ENCODE measurements around the gene EXOC3L4. TPM values are rescaled to one million over a fixed set of nuclear protein-coding genes. Genes with fewer than 3 reads are reported as not detected.

Gene EXOC3L4
- polyA plus RNA-seq, 1 donor (not counting 4 experiments of a cell fraction or from before 2014, with no cell fraction given): not detected

DNA sequence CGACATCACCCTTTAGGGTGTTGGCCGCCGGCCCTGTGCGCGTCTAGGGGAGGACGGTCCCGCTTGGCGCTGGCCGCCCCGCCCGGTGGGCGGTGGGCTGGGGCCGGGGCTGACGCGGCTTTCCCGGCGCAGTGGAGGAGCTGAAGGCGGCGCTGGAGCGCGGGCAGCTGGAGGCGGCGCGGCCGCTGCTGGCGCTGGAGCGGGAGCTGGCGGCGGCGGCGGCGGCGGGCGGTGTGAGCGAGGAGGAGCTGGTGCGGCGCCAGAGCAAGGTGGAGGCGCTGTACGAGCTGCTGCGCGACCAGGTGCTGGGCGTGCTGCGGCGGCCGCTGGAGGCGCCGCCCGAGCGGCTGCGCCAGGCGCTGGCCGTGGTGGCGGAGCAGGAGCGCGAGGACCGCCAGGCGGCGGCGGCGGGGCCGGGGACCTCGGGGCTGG lies 32.4 kb downstream of the EXOC3L4 start:
- H3K9me3 ChIP-seq (ENCODE audit: control insufficient read depth, low read depth, low read length): no peaks in the 10 kb centered on the region
- peak overlapping the region; percentile 51 for H3K4me2 ChIP-seq (ENCODE audit: control insufficient read depth, extremely low read depth, insufficient read depth, low read depth, low read length)
- peak overlapping the region; percentile 10 to 34 (median 20) for H3K4me3 ChIP-seq (ENCODE audit: control insufficient read depth in 2 of 3, extremely low read depth in 1 of 3, insufficient read depth in 2 of 3, low read depth in 1 of 3, low read length in 3 of 3)
- FAIRE-seq (no peak), DNase-seq (ENCODE audit: low read depth, low spot score) (no peak)
- peaks cover 46% of the 10 kb centered on the region for H3K27me3 ChIP-seq (ENCODE audit: control insufficient read depth, extremely low read depth, insufficient read depth, low read length)
- no peak overlapping the region for H3K27ac ChIP-seq (ENCODE audit: control insufficient read depth, insufficient read depth, low read length)
- no peaks in the 10 kb centered on the region for H3K79me2 ChIP-seq (ENCODE audit: control insufficient read depth, insufficient read depth, low read length)
- H3K36me3 ChIP-seq (ENCODE audit: control insufficient read depth in 2 of 2, extremely low read depth in 1 of 2, insufficient read depth in 2 of 2, low read length in 2 of 2): no peaks in the 10 kb centered on the region
- peaks cover 46% of the 10 kb centered on the region for H3K4me1 ChIP-seq (ENCODE audit: control insufficient read depth, extremely low read depth, insufficient read depth, low read length)
- dilution Hi-C loops (cut with MboI; ENCODE audit: extremely low pct_ligation_motif_present, low sequenced_read_pairs): no loop called here
- H2AFZ ChIP-seq (ENCODE audit: control insufficient read depth, low read length): no peak overlapping the region
- H3K9me1 ChIP-seq (ENCODE audit: control insufficient read depth, extremely low read depth, insufficient read depth, low read length): no peaks in the 10 kb centered on the region
- peaks cover 2% of the 10 kb centered on the region for H4K20me1 ChIP-seq (ENCODE audit: control insufficient read depth, extremely low read depth, insufficient read depth, low read length)
- TF ChIP-seq EZH2 (IDR thresholded peaks at IDR 0.05; ENCODE audit: low read length): no peak
- TF ChIP-seq, protein P1, sequence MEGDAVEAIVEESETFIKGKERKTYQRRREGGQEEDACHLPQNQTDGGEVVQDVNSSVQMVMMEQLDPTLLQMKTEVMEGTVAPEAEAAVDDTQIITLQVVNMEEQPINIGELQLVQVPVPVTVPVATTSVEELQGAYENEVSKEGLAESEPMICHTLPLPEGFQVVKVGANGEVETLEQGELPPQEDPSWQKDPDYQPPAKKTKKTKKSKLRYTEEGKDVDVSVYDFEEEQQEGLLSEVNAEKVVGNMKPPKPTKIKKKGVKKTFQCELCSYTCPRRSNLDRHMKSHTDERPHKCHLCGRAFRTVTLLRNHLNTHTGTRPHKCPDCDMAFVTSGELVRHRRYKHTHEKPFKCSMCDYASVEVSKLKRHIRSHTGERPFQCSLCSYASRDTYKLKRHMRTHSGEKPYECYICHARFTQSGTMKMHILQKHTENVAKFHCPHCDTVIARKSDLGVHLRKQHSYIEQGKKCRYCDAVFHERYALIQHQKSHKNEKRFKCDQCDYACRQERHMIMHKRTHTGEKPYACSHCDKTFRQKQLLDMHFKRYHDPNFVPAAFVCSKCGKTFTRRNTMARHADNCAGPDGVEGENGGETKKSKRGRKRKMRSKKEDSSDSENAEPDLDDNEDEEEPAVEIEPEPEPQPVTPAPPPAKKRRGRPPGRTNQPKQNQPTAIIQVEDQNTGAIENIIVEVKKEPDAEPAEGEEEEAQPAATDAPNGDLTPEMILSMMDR (optimal IDR thresholded peaks at IDR 0.05 in 1 of 3, IDR thresholded peaks at IDR 0.05 in 1 of 3, conservative IDR thresholded peaks at IDR 0.05 in 1 of 3; ENCODE audit: extremely low read depth in 1 of 3, insufficient read depth in 2 of 3, low read length in 3 of 3): peak in 1 of 3 experiments; percentile 12
- no peak overlapping the region for H3K9ac ChIP-seq (ENCODE audit: control insufficient read depth, extremely low read depth, insufficient read depth, low read length)

GRCh38 chr14:103127356-103127755 lies 32.8 kb downstream of the EXOC3L4 start:
- Histone ChIP-seq H2AFZ (ENCODE audit: control insufficient read depth, low read length) (no peak overlapping the region), H3K9me1 (ENCODE audit: control insufficient read depth, extremely low read depth, insufficient read depth, low read length) (no peaks in the 10 kb centered on the region), H3K79me2 (ENCODE audit: control insufficient read depth, insufficient read depth, low read length) (no peaks in the 10 kb centered on the region), H3K9me3 (ENCODE audit: control insufficient read depth, low read depth, low read length) (no peaks in the 10 kb centered on the region), H3K9ac (ENCODE audit: control insufficient read depth, extremely low read depth, insufficient read depth, low read length) (no peak overlapping the region), H3K27ac (ENCODE audit: control insufficient read depth, insufficient read depth, low read length) (no peak overlapping the region), H3K4me1 (ENCODE audit: control insufficient read depth, extremely low read depth, insufficient read depth, low read length) (peaks cover 43% of the 10 kb centered on the region), H3K4me3 (ENCODE audit: control insufficient read depth in 2 of 3, extremely low read depth in 1 of 3, insufficient read depth in 2 of 3, low read depth in 1 of 3, low read length in 3 of 3) (no peak overlapping the region), H4K20me1 (ENCODE audit: control insufficient read depth, extremely low read depth, insufficient read depth, low read length) (peaks cover 2% of the 10 kb centered on the region), H3K27me3 (ENCODE audit: control insufficient read depth, extremely low read depth, insufficient read depth, low read length) (peaks cover 41% of the 10 kb centered on the region), H3K4me2 (ENCODE audit: control insufficient read depth, extremely low read depth, insufficient read depth, low read depth, low read length) (no peak overlapping the region), H3K36me3 (ENCODE audit: control insufficient read depth in 2 of 2, extremely low read depth in 1 of 2, insufficient read depth in 2 of 2, low read length in 2 of 2) (no peaks in the 10 kb centered on the region)
- dilution Hi-C loops (cut with MboI; ENCODE audit: extremely low pct_ligation_motif_present, low sequenced_read_pairs): no loop called here
- no peak for FAIRE-seq
- no peak for TF ChIP-seq EZH2 (IDR thresholded peaks at IDR 0.05; ENCODE audit: low read length)
- TF ChIP-seq, protein P1 (optimal IDR thresholded peaks at IDR 0.05 in 1 of 3, IDR thresholded peaks at IDR 0.05 in 1 of 3, conservative IDR thresholded peaks at IDR 0.05 in 1 of 3; ENCODE audit: extremely low read depth in 1 of 3, insufficient read depth in 2 of 3, low read length in 3 of 3): no peak
- no peak for DNase-seq (ENCODE audit: low read depth, low spot score)
